Loucy (cell line): ENCODE results near the gene UBE2L6.

Experiments
- H2AFZ ChIP-seq: fragments of 200-600 bp; sonication (generic); 2 replicates; pipeline ENCODE4 v1.6.0; 2016; ENCODE audit warnings: antibody characterized with exemption, mild to moderate bottlenecking, low read length, moderate library complexity
- H3F3A ChIP-seq: fragments of 200-600 bp; 2 replicates; pipeline ENCODE4 v1.6.0; 2016; ENCODE audit warnings: antibody characterized with exemption, low read depth, mild to moderate bottlenecking
- H3K27me3 ChIP-seq: fragments of 200-600 bp; sonication (generic); 2 replicates; pipeline ENCODE4 v1.6.1; 2014; ENCODE audit warnings: low read length, mild to moderate bottlenecking; ENCODE audit not compliant: insufficient read depth, poor library complexity, severe bottlenecking
- H3K36me3 ChIP-seq: fragments of 200-600 bp; sonication (generic); 2 replicates; pipeline ENCODE4 v1.6.1; 2016; ENCODE audit warnings: low read length; ENCODE audit not compliant: insufficient read depth
- H3K4me1 ChIP-seq: fragments of 200-600 bp; sonication (generic); 2 replicates; pipeline ENCODE4 v1.5.1; 2014; ENCODE audit warnings: low read length, mild to moderate bottlenecking; ENCODE audit not compliant: insufficient read depth, poor library complexity, severe bottlenecking
- H3K4me2 ChIP-seq: fragments of 200-600 bp; sonication (generic); 2 replicates; pipeline ENCODE4 v1.6.0; 2014; ENCODE audit warnings: antibody characterized with exemption, low read length, low read depth, mild to moderate bottlenecking; ENCODE audit not compliant: poor library complexity, severe bottlenecking
- H3K4me3 ChIP-seq: fragments of 200-600 bp; sonication (generic); 2 replicates; pipeline ENCODE4 v1.5.1; 2014; ENCODE audit warnings: low read length, mild to moderate bottlenecking, mixed read lengths; ENCODE audit not compliant: poor library complexity, severe bottlenecking
- H3K79me2 ChIP-seq: fragments of 200-600 bp; sonication (generic); 2 replicates; pipeline ENCODE4 v1.6.1; 2014; ENCODE audit warnings: low read length; ENCODE audit not compliant: insufficient read depth
- H3K9ac ChIP-seq: fragments of 200-600 bp; sonication (generic); 2 replicates; pipeline ENCODE4 v1.6.0; 2014; ENCODE audit warnings: mild to moderate bottlenecking, low read depth, low read length, moderate library complexity; ENCODE audit not compliant: poor library complexity, severe bottlenecking
- H3K9me2 ChIP-seq: fragments of 200-600 bp; sonication (generic); replicated peaks from 2 replicates; pipeline ENCODE4 v1.6.1; 2016; ENCODE audit warnings: low read depth, low read length, mixed read lengths
- H3K9me3 ChIP-seq: fragments of 200-600 bp; sonication (generic); 2 replicates; pipeline ENCODE4 v1.6.1; 2014; ENCODE audit warnings: mild to moderate bottlenecking, antibody characterized with exemption, low read length, low read depth; ENCODE audit not compliant: insufficient read depth
- H4K20me1 ChIP-seq: fragments of 200-600 bp; sonication (generic); 2 replicates; pipeline ENCODE4 v1.6.0; 2014; ENCODE audit warnings: antibody characterized with exemption, low read length, mild to moderate bottlenecking; ENCODE audit not compliant: insufficient read depth, poor library complexity, severe bottlenecking
- EZH2phosphoT487 ChIP-seq: fragments of 200-600 bp; IDR thresholded peaks from 2 replicates; pipeline ENCODE4 v1.6.1; 2018; ENCODE audit warnings: antibody characterized with exemption, mild to moderate bottlenecking, moderate library complexity, borderline replicate concordance
- TF ChIP-seq, protein P1 (sequence below): fragments of 200-600 bp; sonication (generic); conservative IDR thresholded peaks from 2 replicates; pipeline ENCODE4 v1.5.1; 2014; ENCODE audit warnings: mild to moderate bottlenecking, antibody characterized with exemption, low read length

Gene UBE2L6

DNA sequence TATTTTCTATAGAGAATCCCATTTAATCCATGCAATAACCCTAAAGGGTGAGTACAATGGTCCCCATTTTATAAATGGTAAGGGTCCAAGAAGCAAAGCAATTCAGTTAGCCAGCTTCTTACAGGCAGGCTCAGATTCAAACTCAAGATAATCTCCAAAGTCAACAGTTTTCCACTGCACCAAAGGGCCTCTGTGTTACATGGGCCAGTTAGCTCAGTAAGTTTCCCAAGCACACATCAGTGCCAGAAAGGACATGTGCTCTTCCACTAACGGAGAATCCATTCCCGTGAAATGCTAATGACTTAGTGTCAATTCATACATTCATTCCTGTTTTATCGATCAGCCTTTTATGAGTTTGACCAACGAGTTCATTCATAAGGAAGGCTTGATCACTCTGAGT, 63.0 kb downstream of the UBE2L6 start:
- Histone ChIP-seq H3K27me3 (no peaks in the 10 kb centered on the region), H3K9me3 (no peaks in the 10 kb centered on the region), H3K79me2 (peaks cover 3% of the 10 kb centered on the region; the same call in 1 of the 2 replicates), H3K36me3 (peaks cover 14% of the 10 kb centered on the region; the same call in 1 of the 2 replicates), H3K4me1 (peaks cover 3% of the 10 kb centered on the region), H3K9me2 (no peaks in the 10 kb centered on the region), H4K20me1 (no peaks in the 10 kb centered on the region), H3K4me2 (no peak overlapping the region), H2AFZ (no peak overlapping the region), H3K4me3 (no peak overlapping the region), H3F3A (no peaks in the 10 kb centered on the region), H3K9ac (no peak overlapping the region)
- no peak for TF ChIP-seq EZH2phosphoT487
- TF ChIP-seq, protein P1, sequence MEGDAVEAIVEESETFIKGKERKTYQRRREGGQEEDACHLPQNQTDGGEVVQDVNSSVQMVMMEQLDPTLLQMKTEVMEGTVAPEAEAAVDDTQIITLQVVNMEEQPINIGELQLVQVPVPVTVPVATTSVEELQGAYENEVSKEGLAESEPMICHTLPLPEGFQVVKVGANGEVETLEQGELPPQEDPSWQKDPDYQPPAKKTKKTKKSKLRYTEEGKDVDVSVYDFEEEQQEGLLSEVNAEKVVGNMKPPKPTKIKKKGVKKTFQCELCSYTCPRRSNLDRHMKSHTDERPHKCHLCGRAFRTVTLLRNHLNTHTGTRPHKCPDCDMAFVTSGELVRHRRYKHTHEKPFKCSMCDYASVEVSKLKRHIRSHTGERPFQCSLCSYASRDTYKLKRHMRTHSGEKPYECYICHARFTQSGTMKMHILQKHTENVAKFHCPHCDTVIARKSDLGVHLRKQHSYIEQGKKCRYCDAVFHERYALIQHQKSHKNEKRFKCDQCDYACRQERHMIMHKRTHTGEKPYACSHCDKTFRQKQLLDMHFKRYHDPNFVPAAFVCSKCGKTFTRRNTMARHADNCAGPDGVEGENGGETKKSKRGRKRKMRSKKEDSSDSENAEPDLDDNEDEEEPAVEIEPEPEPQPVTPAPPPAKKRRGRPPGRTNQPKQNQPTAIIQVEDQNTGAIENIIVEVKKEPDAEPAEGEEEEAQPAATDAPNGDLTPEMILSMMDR: no peak

DNA sequence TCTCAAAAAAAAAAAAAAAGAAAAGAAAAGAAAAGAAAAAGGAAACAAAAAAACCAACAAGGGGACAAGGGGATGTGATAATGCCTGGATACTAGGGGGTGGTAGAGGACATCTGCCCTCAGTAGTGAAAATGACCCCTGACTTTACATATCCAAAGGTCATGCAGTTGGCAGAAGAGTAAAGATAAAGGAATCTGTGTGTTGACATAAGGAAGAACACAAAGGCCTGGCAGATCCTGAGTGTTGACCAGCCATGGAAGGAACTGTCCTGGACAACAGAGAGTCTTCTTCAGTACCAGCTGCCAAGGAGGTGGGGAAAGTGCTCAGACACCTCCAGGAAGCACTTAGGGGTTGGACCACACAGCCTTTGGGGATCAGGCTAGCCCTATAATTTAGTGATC, 64.6 kb downstream of the UBE2L6 start:
- H3K36me3 ChIP-seq: peaks cover 19% of the 10 kb centered on the region; the same call in 1 of the 2 replicates
- no peaks in the 10 kb centered on the region for H3K4me1 ChIP-seq

DNA sequence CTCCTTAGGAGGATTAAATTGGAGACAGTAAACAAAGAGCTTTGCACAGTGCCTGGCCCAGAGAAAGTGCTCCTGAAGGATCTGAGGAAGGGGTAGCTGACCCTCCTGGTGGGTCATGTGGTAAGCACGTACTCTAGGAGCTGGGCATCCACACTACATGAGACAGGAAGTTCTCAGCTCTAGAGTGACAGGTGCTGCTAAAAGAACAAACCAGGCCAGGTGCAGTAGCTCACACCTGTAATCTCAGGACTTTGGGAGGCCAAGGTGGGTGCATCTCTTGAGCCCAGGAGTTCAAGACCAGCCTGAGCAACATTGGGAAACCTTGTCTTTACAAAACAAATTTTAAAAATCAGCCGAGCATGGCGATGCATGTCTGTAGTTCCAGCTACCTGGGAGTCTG, 65.1 kb downstream of the UBE2L6 start:
- H3K9me3 ChIP-seq: no peaks in the 10 kb centered on the region
- H3K4me1 ChIP-seq: no peaks in the 10 kb centered on the region
- H3K4me3 ChIP-seq: no peak overlapping the region
- no peaks in the 10 kb centered on the region for H3K27me3 ChIP-seq
- no peaks in the 10 kb centered on the region for H3K9me2 ChIP-seq
- H3K9ac ChIP-seq: no peak overlapping the region
- H3K79me2 ChIP-seq: no peaks in the 10 kb centered on the region
- TF ChIP-seq, protein P1: no peak
- TF ChIP-seq EZH2phosphoT487: no peak
- no peaks in the 10 kb centered on the region for H3F3A ChIP-seq
- no peak overlapping the region for H3K4me2 ChIP-seq
- H3K36me3 ChIP-seq: peaks cover 24% of the 10 kb centered on the region; the same call in 1 of the 2 replicates
- no peaks in the 10 kb centered on the region for H4K20me1 ChIP-seq
- no peak overlapping the region for H2AFZ ChIP-seq

More for the DNA sequence above, 64.6 kb downstream of the UBE2L6 start:
- 0 out of 2 replicates have a peak, but pooled peaks cover 3% of the 10 kb centered on the region for H3K79me2 ChIP-seq
- no peaks in the 10 kb centered on the region for H3K9me3 ChIP-seq
- no peak overlapping the region for H3K9ac ChIP-seq
- no peak for TF ChIP-seq EZH2phosphoT487
- H3K9me2 ChIP-seq: no peaks in the 10 kb centered on the region
- no peaks in the 10 kb centered on the region for H3F3A ChIP-seq
- H3K4me2 ChIP-seq: no peak overlapping the region
- H3K27me3 ChIP-seq: no peaks in the 10 kb centered on the region
- no peak overlapping the region for H2AFZ ChIP-seq
- H4K20me1 ChIP-seq: no peaks in the 10 kb centered on the region
- H3K4me3 ChIP-seq: no peak overlapping the region

DNA sequence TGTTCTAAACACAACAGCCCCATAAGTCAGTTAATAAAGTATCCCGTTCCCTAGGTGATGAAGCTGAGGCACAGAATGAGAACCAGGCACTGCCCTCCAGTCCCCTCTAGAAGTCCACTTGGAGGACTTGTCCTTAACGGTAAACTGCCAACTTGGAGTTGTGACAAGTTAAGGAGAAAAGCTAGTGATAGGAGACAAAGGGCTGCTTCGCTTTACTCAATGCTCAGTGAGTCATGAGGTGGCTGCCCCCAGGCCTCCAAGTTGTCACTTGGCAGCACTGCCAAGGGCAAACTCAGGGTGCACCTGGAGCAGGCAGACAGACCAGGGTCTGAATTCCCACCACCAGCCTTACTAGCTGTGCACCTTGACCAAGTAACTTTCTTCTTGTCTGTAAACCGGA, 65.5 kb downstream of the UBE2L6 start:
- H3K4me2 ChIP-seq: no peak overlapping the region
- no peaks in the 10 kb centered on the region for H3K4me1 ChIP-seq
- no peaks in the 10 kb centered on the region for H4K20me1 ChIP-seq
- H3K4me3 ChIP-seq: no peak overlapping the region
- H2AFZ ChIP-seq: no peak overlapping the region
- H3K36me3 ChIP-seq: peaks cover 28% of the 10 kb centered on the region; the same call in 1 of the 2 replicates
- H3K9me3 ChIP-seq: no peaks in the 10 kb centered on the region
- no peaks in the 10 kb centered on the region for H3K9me2 ChIP-seq
- TF ChIP-seq EZH2phosphoT487: no peak
- TF ChIP-seq, protein P1: no peak
- no peaks in the 10 kb centered on the region for H3K27me3 ChIP-seq
- H3K9ac ChIP-seq: no peak overlapping the region
- H3F3A ChIP-seq: no peaks in the 10 kb centered on the region
- no peaks in the 10 kb centered on the region for H3K79me2 ChIP-seq
